ENCODE data around the gene WDPCP.

WDPCP gene

GRCh38 chr2:63257473-63257872, 330.8 kb downstream of the WDPCP start:
- Histone ChIP-seq H3K27me3 (ENCODE audit: insufficient read depth, poor library complexity, severe bottlenecking) (no peaks in the 10 kb centered on the region), H3K9me3 (ENCODE audit: severe bottlenecking) (no peaks in the 10 kb centered on the region), H3K4me1 (ENCODE audit: insufficient read depth, poor library complexity, severe bottlenecking) (no peaks in the 10 kb centered on the region), H3K4me3 (ENCODE audit: severe bottlenecking) (no peak overlapping the region), H3K27ac (ENCODE audit: poor library complexity, severe bottlenecking) (no peak overlapping the region), H3K36me3 (ENCODE audit: low read depth) (no peaks in the 10 kb centered on the region)
- no peak for ATAC-seq (ENCODE audit: low read depth)
- no peak for TF ChIP-seq CTCF (IDR thresholded peaks at IDR 0.05; ENCODE audit: poor library complexity, severe bottlenecking)
- DNase-seq (ENCODE audit: low spot score) = no peak

GRCh38 chr2:63249161-63249560, 339.1 kb downstream of the WDPCP start:
- ATAC-seq (ENCODE audit: low read depth) = no peak
- no peaks in the 10 kb centered on the region for H3K4me1 ChIP-seq (ENCODE audit: insufficient read depth, poor library complexity, severe bottlenecking)
- H3K36me3 ChIP-seq (ENCODE audit: low read depth) = no peaks in the 10 kb centered on the region
- DNase-seq (ENCODE audit: low spot score) = no peak
- H3K27ac ChIP-seq (ENCODE audit: poor library complexity, severe bottlenecking) = no peak overlapping the region
- H3K9me3 ChIP-seq (ENCODE audit: severe bottlenecking) = no peaks in the 10 kb centered on the region
- TF ChIP-seq CTCF (IDR thresholded peaks at IDR 0.05; ENCODE audit: poor library complexity, severe bottlenecking) = no peak
- no peaks in the 10 kb centered on the region for H3K27me3 ChIP-seq (ENCODE audit: insufficient read depth, poor library complexity, severe bottlenecking)
- H3K4me3 ChIP-seq (ENCODE audit: severe bottlenecking) = no peak overlapping the region

DNA sequence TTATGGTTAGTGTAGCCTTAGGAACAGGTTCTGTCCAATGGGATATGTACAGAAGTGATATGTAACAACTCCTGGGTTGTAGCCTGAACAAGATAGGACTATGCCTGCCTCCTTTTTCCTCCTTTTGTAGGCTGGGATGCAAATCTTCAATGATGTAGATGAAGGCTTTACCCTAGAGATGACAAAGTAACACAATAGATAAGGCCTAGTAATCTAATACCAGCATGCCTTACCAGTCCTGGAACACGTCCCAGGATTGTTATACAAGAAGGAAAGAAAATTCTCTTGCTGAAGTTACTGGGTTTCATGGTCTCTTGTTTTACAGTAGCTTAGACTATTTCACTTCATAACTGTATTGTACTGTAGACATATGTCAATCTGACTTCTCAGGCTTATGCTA, 345.5 kb downstream of the WDPCP start:
- H3K27ac ChIP-seq (ENCODE audit: poor library complexity, severe bottlenecking) = no peak overlapping the region
- H3K36me3 ChIP-seq (ENCODE audit: low read depth) = no peaks in the 10 kb centered on the region
- DNase-seq (ENCODE audit: low spot score) = no peak
- H3K9me3 ChIP-seq (ENCODE audit: severe bottlenecking) = peaks cover 1% of the 10 kb centered on the region
- no peak for TF ChIP-seq CTCF (IDR thresholded peaks at IDR 0.05; ENCODE audit: poor library complexity, severe bottlenecking)
- H3K27me3 ChIP-seq (ENCODE audit: insufficient read depth, poor library complexity, severe bottlenecking) = no peaks in the 10 kb centered on the region
- no peaks in the 10 kb centered on the region for H3K4me1 ChIP-seq (ENCODE audit: insufficient read depth, poor library complexity, severe bottlenecking)
- no peak for ATAC-seq (ENCODE audit: low read depth)
- H3K4me3 ChIP-seq (ENCODE audit: severe bottlenecking) = no peak overlapping the region

DNA sequence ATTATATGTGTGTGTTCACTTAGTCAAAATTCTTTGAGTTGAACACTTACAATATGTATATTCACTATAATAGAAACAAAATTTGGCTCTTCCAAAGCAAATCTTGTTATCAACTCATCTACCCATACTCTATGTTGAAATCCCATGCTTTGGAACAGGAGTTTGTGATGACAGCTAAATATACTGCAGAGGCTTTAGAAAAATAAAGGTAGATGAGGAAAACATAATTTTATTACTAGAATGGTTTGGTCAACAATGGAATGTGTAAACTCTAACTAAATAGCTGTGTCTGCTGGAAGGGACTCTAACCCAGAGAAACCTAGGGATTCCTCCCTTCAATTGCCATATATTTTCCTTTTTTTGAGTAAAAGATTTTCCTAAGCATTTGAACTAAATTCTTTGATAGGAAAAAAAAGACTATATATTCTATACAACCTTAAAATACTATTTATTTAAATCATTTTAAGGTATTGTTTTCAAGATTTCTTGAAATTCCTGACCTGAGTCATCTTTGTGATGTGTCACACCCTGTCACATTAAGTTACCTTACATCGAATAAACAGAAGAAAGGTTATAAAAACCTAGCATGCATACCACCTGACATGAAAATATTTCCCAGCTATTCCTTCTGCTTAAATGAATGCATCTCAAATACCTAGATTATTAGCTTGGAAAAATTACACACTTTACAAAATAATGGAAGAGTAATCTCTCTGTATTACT, 362.2 kb downstream of the WDPCP start:
- ATAC-seq (ENCODE audit: low read depth) = no peak; the same call in 2 of the 3 replicates
- Histone ChIP-seq H3K27me3 (ENCODE audit: insufficient read depth, poor library complexity, severe bottlenecking) (no peaks in the 10 kb centered on the region), H3K27ac (ENCODE audit: poor library complexity, severe bottlenecking) (no peak overlapping the region), H3K9me3 (ENCODE audit: severe bottlenecking) (no peaks in the 10 kb centered on the region), H3K4me3 (ENCODE audit: severe bottlenecking) (no peak overlapping the region), H3K4me1 (ENCODE audit: insufficient read depth, poor library complexity, severe bottlenecking) (peaks cover 7% of the 10 kb centered on the region), H3K36me3 (ENCODE audit: low read depth) (no peaks in the 10 kb centered on the region)
- DNase-seq (ENCODE audit: low spot score) = no peak
- no peak for TF ChIP-seq CTCF (IDR thresholded peaks at IDR 0.05; ENCODE audit: poor library complexity, severe bottlenecking)

GRCh38 chr2:63218800-63219526, 369.3 kb downstream of the WDPCP start:
- TF ChIP-seq CTCF (IDR thresholded peaks at IDR 0.05; ENCODE audit: poor library complexity, severe bottlenecking) = no peak
- H3K9me3 ChIP-seq (ENCODE audit: severe bottlenecking) = no peaks in the 10 kb centered on the region
- no peak overlapping the region for H3K27ac ChIP-seq (ENCODE audit: poor library complexity, severe bottlenecking)
- H3K36me3 ChIP-seq (ENCODE audit: low read depth) = no peaks in the 10 kb centered on the region
- H3K4me3 ChIP-seq (ENCODE audit: severe bottlenecking) = no peak overlapping the region
- H3K27me3 ChIP-seq (ENCODE audit: insufficient read depth, poor library complexity, severe bottlenecking) = no peaks in the 10 kb centered on the region
- DNase-seq (ENCODE audit: low spot score) = no peak
- no peaks in the 10 kb centered on the region for H3K4me1 ChIP-seq (ENCODE audit: insufficient read depth, poor library complexity, severe bottlenecking)
- no peak for ATAC-seq (ENCODE audit: low read depth)

Data from RWPE2 (cell line).